GM12892 (cell line): ENCODE results near the gene CCNK.

Experiments used
- POLR2A ChIP-seq: IDR thresholded peaks from 2 replicates; pipeline ENCODE4 v1.6.1; 2011; ENCODE audit warnings: low read depth, low read length, control low read depth
- POLR2AphosphoS5 ChIP-seq: IDR thresholded peaks from 2 replicates; pipeline ENCODE4 v1.6.1; 2011; ENCODE audit warnings: low read depth, low read length, control low read depth
- TAF1 ChIP-seq: IDR thresholded peaks from 2 replicates; pipeline ENCODE4 v1.6.1; 2011; ENCODE audit warnings: low read depth, mild to moderate bottlenecking, control low read depth, low read length, borderline replicate concordance

DNA sequence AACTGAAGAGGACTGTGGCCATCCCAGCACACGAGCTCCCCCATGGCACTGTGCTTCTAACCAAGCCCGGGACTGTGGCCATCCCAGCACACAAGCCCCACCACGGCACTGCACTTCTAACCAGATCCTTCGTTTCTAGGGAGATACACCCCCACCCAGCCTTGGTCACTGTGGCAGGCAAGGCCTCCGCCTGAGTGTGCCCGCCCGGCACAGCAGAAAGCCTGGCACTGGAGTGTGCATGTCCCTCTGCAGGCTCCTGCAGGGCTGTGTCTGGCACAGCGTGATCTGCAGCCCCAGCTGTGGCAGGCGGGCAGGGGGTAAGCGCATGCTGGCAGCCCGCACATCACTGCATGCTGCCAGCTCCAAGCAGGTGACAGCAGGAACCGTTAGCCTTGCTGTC, 73.0 kb downstream of the CCNK start:
- TF ChIP-seq POLR2A (no peak), POLR2AphosphoS5 (no peak), TAF1 (no peak)
